K562 (cell line): ENCODE measurements around the gene SPATA33.

Experiments used
- ATF1 ChIP-seq, 2 experiments: fragments of 450-650 bp in 1 of 2; IDR thresholded peaks; 2 replicates each; pipeline ENCODE4 v1.6.1; 2016; ENCODE audit warnings: missing compliant biosample characterization in 1 of 2, missing genetic modification characterization in 1 of 2
- ZFP91 ChIP-seq: sonication (generic); formaldehyde crosslinking; IDR thresholded peaks from 2 replicates; pipeline ENCODE4 v1.8.0; 2022; ENCODE audit warnings: mild to moderate bottlenecking, missing genetic modification reagents
- TF ChIP-seq, protein P1 (sequence below): sonication (generic); formaldehyde crosslinking; IDR thresholded peaks from 2 replicates; pipeline ENCODE4 v1.8.1; 2023; ENCODE audit warnings: mild to moderate bottlenecking, missing genetic modification reagents, moderate library complexity
- TF ChIP-seq, protein P2 (sequence below), 3 experiments: IDR thresholded peaks in 2 of 3; conservative IDR thresholded peaks in 1 of 3; 2 replicates each; pipeline ENCODE4 v1.5.1; 2011 to 2012; ENCODE audit warnings: low read length in 3 of 3, mild to moderate bottlenecking in 3 of 3, control low read depth in 2 of 3, improper control_type of control experiment in 1 of 3, inconsistent platforms in 1 of 3, low read depth in 1 of 3, mixed read lengths in 1 of 3, moderate library complexity in 1 of 3; ENCODE audit not compliant: insufficient read depth in 2 of 3

- TF ChIP-seq, protein P1, sequence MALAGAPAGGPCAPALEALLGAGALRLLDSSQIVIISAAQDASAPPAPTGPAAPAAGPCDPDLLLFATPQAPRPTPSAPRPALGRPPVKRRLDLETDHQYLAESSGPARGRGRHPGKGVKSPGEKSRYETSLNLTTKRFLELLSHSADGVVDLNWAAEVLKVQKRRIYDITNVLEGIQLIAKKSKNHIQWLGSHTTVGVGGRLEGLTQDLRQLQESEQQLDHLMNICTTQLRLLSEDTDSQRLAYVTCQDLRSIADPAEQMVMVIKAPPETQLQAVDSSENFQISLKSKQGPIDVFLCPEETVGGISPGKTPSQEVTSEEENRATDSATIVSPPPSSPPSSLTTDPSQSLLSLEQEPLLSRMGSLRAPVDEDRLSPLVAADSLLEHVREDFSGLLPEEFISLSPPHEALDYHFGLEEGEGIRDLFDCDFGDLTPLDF (CRISPR knock-in tag), result no peak
- TF ChIP-seq ATF1 (CRISPR knock-in tag; IDR thresholded peaks at IDR 0.05) (no peak), ATF1 (tag; IDR thresholded peaks at IDR 0.05) (no peak), ZFP91 (CRISPR knock-in tag) (no peak)
- TF ChIP-seq, protein P2, sequence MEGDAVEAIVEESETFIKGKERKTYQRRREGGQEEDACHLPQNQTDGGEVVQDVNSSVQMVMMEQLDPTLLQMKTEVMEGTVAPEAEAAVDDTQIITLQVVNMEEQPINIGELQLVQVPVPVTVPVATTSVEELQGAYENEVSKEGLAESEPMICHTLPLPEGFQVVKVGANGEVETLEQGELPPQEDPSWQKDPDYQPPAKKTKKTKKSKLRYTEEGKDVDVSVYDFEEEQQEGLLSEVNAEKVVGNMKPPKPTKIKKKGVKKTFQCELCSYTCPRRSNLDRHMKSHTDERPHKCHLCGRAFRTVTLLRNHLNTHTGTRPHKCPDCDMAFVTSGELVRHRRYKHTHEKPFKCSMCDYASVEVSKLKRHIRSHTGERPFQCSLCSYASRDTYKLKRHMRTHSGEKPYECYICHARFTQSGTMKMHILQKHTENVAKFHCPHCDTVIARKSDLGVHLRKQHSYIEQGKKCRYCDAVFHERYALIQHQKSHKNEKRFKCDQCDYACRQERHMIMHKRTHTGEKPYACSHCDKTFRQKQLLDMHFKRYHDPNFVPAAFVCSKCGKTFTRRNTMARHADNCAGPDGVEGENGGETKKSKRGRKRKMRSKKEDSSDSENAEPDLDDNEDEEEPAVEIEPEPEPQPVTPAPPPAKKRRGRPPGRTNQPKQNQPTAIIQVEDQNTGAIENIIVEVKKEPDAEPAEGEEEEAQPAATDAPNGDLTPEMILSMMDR (IDR thresholded peaks at IDR 0.05 in 2 of 3, conservative IDR thresholded peaks at IDR 0.05 in 1 of 3; ENCODE audit: insufficient read depth in 2 of 3, low read depth in 1 of 3, low read length in 3 of 3), result no peak
Measured at GRCh38 chr16:89646270-89646669, 11.4 kb upstream of the SPATA33 start.
